ENCODE results near the gene MAPK4.
"Not testable (repeated sequence)": the region's sequence is repeated elsewhere in the genome, so short reads cannot be mapped to it uniquely, and the experiment has no call there.

Gene MAPK4

DNA sequence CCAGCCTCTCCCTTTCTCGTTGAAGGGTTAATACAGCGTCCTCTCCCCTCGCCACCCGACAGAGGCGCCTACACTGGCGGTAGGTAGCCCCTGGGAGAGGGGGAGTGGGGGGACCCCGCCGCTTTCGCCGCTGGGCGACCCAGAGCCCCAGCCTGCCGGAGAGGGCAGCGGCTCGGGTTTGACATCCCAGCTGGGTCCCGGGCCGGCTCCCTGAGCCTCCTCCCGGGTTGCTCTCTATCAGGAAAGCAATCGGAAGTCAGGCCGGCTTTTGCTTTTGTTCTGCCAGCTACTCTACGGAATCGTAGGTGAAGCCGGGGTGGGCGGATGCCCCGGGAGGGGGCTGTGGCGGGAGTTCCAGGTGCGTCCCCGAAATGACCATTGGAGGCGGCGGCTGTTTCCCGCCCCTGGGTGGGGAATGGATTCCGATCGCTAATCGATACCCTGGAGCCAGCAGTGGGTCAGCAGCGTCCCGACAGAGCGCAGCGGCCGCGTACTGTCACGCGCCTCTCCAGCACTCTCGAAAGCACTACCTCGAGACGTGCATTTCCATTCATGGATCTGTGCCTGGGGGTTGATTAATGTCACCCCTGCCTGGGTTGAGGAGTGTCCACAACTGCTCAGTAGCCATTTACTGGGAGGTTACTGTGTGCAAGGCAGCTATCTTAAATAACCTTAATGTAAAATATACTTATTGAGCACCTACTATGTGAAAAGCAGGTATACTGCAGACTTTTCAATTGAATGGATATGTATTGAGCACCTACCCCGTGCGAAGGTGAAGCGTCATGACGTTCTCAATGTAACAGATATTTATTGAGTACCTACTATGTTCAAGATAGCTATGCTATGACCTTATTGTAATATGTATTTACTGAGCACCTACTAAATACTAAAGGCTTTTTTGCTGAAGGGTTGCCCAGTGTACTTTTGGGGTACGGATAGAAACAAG, 1.1 kb downstream of the MAPK4 start:
- Mint-ChIP-seq H3K4me3 (no peak overlapping the region), H3K27me3 (peaks cover 63% of the 10 kb centered on the region), H3K9me3 (peaks cover 4% of the 10 kb centered on the region), H3K36me3 (ENCODE audit: low read depth) (no peaks in the 10 kb centered on the region), H3K4me1 (ENCODE audit: low read depth) (no peaks in the 10 kb centered on the region), H3K27ac (no peak overlapping the region)
- intact Hi-C loops (cut with micrococcal nuclease) = no loop called here

DNA sequence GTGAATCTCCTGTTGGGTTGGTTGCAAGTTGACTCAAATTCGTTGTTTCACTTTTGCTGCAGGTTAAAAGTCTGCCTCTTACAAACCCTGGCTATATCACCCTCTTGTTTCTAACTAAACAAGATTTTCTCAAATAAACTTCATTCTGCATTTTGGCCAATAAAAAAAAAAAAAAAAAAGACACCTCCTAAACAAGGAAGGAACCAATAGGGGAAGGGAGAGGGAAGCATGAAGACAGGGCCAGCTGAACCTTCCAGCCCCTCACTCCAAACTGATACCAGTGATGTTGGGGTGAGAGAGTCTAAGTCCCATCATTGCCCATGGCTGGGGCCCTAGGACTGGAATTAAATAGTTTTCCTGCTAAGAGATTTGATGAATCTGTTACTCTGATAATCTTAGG, 2.4 kb downstream of the MAPK4 start:
- peaks cover 56% of the 10 kb centered on the region for H3K27me3 Mint-ChIP-seq
- H3K9me3 Mint-ChIP-seq; H3K36me3 Mint-ChIP-seq (ENCODE audit: low read depth); H3K4me1 Mint-ChIP-seq (ENCODE audit: low read depth); H3K27ac Mint-ChIP-seq; intact Hi-C loops (cut with micrococcal nuclease); H3K4me3 Mint-ChIP-seq: not testable (repeated sequence)

- H3K27me3 Mint-ChIP-seq = peaks cover 52% of the 10 kb centered on the region
- H3K4me1 Mint-ChIP-seq (ENCODE audit: low read depth) = no peaks in the 10 kb centered on the region
- H3K9me3 Mint-ChIP-seq = no peaks in the 10 kb centered on the region
- H3K36me3 Mint-ChIP-seq (ENCODE audit: low read depth) = no peaks in the 10 kb centered on the region
- no peak overlapping the region for H3K27ac Mint-ChIP-seq
- intact Hi-C loops (cut with micrococcal nuclease) = no loop called here
- H3K4me3 Mint-ChIP-seq = no peak overlapping the region
These were observed 2.8 kb downstream of the MAPK4 start for GRCh38 chr18:50562686-50563085.

DNA sequence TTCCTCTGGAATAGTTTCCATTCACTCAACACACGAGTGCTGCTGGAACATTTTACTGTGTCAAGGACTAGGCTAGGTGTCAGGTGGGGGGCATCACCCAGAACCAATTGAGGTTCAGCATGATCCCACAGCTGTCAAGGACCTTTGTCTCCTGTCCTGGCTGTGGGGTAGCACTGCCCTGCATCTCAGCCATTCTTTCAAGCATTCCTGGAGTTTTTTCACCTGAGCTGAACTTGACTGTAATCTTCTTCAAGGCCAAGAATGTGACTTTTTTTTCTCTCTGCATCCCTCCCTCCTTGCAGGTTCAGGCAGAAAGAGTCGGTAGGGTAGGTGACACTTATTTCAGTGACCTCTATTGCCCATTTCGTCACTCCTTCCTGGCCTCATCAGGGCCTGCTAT, 3.5 kb downstream of the MAPK4 start:
- intact Hi-C loops (cut with micrococcal nuclease) = no loop called here
- Mint-ChIP-seq H3K27me3 (peaks cover 46% of the 10 kb centered on the region), H3K36me3 (ENCODE audit: low read depth) (no peaks in the 10 kb centered on the region), H3K4me1 (ENCODE audit: low read depth) (no peaks in the 10 kb centered on the region), H3K4me3 (no peak overlapping the region), H3K27ac (no peak overlapping the region), H3K9me3 (no peaks in the 10 kb centered on the region)

DNA sequence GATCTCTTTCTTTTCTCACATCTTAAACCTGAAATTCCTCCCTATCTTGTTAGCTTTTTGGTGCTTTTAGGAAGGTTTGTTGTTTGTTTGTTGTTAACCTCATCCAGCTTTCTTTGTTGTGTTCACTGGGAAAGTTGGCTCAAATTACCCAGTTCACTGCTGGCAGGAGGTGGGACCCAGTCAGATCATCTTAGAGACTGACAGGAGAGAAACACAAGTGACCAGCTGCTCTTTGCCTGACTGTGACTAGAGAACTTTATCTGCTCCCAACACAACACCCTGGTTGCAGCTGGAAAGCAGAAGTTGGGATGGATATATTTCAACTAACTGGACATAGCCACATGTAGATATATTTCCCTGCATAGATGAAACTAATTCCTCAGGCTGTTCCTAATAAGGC, 10.0 kb downstream of the MAPK4 start:
- H3K36me3 Mint-ChIP-seq (ENCODE audit: low read depth) = no peaks in the 10 kb centered on the region
- no peak overlapping the region for H3K4me3 Mint-ChIP-seq
- H3K27me3 Mint-ChIP-seq = no peaks in the 10 kb centered on the region
- H3K9me3 Mint-ChIP-seq = no peaks in the 10 kb centered on the region
- no peaks in the 10 kb centered on the region for H3K4me1 Mint-ChIP-seq (ENCODE audit: low read depth)
- H3K27ac Mint-ChIP-seq = no peak overlapping the region
- intact Hi-C loops (cut with micrococcal nuclease) = no loop called here

- no peaks in the 10 kb centered on the region for H3K36me3 Mint-ChIP-seq (ENCODE audit: low read depth)
- H3K4me1 Mint-ChIP-seq (ENCODE audit: low read depth) = no peaks in the 10 kb centered on the region
- intact Hi-C loops (cut with micrococcal nuclease) = no loop called here
- no peak overlapping the region for H3K27ac Mint-ChIP-seq
- no peak overlapping the region for H3K4me3 Mint-ChIP-seq
- no peaks in the 10 kb centered on the region for H3K27me3 Mint-ChIP-seq
- no peaks in the 10 kb centered on the region for H3K9me3 Mint-ChIP-seq
These were observed 11.7 kb downstream of the MAPK4 start for GRCh38 chr18:50571606-50572005.

DNA sequence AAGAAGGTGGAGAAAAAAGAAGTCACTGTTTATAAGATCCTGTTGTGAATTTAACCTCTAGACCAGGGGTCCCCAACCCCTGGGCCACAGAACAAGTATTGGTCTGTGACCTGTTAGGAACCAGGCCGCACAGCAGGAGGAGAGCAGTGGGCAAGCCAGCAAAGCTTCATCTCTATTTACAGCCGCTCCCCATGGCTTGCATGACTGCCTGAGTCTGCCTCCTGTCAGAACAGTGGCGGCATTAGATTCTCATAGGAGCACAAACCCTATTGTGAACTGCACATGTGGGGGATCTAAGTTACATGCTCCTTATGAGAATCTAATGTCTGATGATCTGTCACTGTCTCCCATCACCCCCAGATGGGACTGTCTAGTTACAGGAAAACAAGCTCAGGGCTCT, 13.3 kb downstream of the MAPK4 start:
- intact Hi-C loops (cut with micrococcal nuclease); H3K36me3 Mint-ChIP-seq (ENCODE audit: low read depth); H3K27me3 Mint-ChIP-seq; H3K9me3 Mint-ChIP-seq; H3K4me1 Mint-ChIP-seq (ENCODE audit: low read depth); H3K4me3 Mint-ChIP-seq; H3K27ac Mint-ChIP-seq: not testable (repeated sequence)

- intact Hi-C loops (cut with micrococcal nuclease) = no loop called here
- Mint-ChIP-seq H3K4me1 (ENCODE audit: low read depth) (no peaks in the 10 kb centered on the region), H3K9me3 (no peaks in the 10 kb centered on the region), H3K36me3 (ENCODE audit: low read depth) (no peaks in the 10 kb centered on the region), H3K27ac (no peak overlapping the region), H3K4me3 (no peak overlapping the region), H3K27me3 (peaks cover under 1% of the 10 kb centered on the region)
These were observed 13.8 kb downstream of the MAPK4 start for GRCh38 chr18:50573679-50574078.

GRCh38 chr18:50578030-50578429, 18.1 kb downstream of the MAPK4 start:
- Mint-ChIP-seq H3K9me3 (peaks cover 6% of the 10 kb centered on the region), H3K4me3 (no peak overlapping the region), H3K36me3 (ENCODE audit: low read depth) (no peaks in the 10 kb centered on the region), H3K27ac (no peak overlapping the region), H3K4me1 (ENCODE audit: low read depth) (no peaks in the 10 kb centered on the region), H3K27me3 (peaks cover 2% of the 10 kb centered on the region)
- intact Hi-C loops (cut with micrococcal nuclease) = no loop called here

- Mint-ChIP-seq H3K4me3 (no peak overlapping the region), H3K27ac (no peak overlapping the region), H3K4me1 (ENCODE audit: low read depth) (no peaks in the 10 kb centered on the region), H3K27me3 (peaks cover 2% of the 10 kb centered on the region), H3K9me3 (peaks cover 12% of the 10 kb centered on the region), H3K36me3 (ENCODE audit: low read depth) (no peaks in the 10 kb centered on the region)
- intact Hi-C loops (cut with micrococcal nuclease) = no loop called here
These were observed 18.8 kb downstream of the MAPK4 start for GRCh38 chr18:50578651-50579050.

DNA sequence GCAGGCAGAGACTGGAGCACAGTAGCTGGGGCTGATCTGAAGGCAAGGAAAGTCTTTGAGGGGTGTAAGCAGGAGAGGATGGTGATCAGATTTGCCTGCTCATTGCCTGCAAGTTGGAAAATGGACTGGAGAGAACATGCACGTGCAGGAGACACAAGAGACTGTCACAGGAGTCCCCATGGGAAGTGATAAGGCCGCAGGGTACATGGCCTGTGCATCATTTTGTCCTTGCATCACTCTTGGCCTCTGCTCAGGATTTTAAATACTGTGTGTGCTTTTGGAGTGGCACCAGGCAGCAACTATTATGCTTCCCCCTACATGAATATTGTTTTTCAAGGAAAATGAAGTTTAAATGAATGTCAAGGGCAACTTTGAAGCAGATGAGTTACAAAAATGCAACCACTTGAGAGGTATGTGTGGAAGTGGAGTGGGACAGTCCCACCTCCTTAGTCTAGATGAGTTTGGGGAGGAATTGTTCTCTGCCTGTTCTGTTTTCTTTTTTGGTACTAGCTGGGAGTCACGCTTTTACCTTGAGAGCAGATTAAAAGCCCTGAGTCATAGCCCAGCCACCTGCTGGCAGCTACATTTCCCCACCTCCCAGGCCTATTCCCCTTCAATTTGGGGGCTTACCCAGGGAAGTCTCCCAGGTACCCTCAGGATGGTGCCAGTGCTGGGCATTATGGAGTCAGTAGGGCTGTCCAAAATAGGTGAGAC, 19.3 kb downstream of the MAPK4 start:
- intact Hi-C loops (cut with micrococcal nuclease) = no loop called here
- no peak overlapping the region for H3K4me3 Mint-ChIP-seq

GRCh38 chr18:50581517-50581916, 21.6 kb downstream of the MAPK4 start:
- no peaks in the 10 kb centered on the region for H3K4me1 Mint-ChIP-seq (ENCODE audit: low read depth)
- peaks cover 14% of the 10 kb centered on the region for H3K9me3 Mint-ChIP-seq
- intact Hi-C loops (cut with micrococcal nuclease) = no loop called here
- no peaks in the 10 kb centered on the region for H3K36me3 Mint-ChIP-seq (ENCODE audit: low read depth)
- H3K27me3 Mint-ChIP-seq = peaks cover 2% of the 10 kb centered on the region
- H3K27ac Mint-ChIP-seq = no peak overlapping the region
- H3K4me3 Mint-ChIP-seq = no peak overlapping the region

More for the DNA sequence above, 19.3 kb downstream of the MAPK4 start:
- Mint-ChIP-seq H3K36me3 (ENCODE audit: low read depth) (no peaks in the 10 kb centered on the region), H3K4me1 (ENCODE audit: low read depth) (no peaks in the 10 kb centered on the region), H3K9me3 (peaks cover 14% of the 10 kb centered on the region), H3K27ac (no peak overlapping the region), H3K27me3 (peaks cover 2% of the 10 kb centered on the region)

- Mint-ChIP-seq H3K36me3 (ENCODE audit: low read depth) (no peaks in the 10 kb centered on the region), H3K4me1 (ENCODE audit: low read depth) (no peaks in the 10 kb centered on the region), H3K9me3 (peaks cover 14% of the 10 kb centered on the region), H3K4me3 (no peak overlapping the region), H3K27me3 (peaks cover 2% of the 10 kb centered on the region), H3K27ac (no peak overlapping the region)
- intact Hi-C loops (cut with micrococcal nuclease) = no loop called here
These were observed 22.6 kb downstream of the MAPK4 start for GRCh38 chr18:50582500-50582899.

DNA sequence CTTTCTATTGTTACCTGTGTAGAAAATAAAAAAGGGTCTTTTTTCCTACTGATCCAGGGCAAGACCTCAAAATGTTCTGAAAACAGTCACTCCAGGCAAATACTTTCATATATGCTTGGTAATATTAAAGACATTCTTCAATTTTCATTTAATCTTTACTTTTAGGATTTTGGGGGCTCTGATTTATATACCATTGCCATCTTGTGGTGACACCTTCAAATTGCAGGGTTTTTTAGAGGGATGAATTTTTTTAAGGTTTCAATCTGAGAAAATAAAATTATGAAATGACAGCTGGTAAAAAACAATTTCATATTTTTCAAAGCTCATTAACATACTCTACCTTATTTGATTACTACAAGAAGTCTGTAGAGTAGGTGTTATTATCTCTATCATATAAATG, 26.8 kb downstream of the MAPK4 start:
- H3K27ac Mint-ChIP-seq = no peak overlapping the region
- no peaks in the 10 kb centered on the region for H3K4me1 Mint-ChIP-seq (ENCODE audit: low read depth)
- intact Hi-C loops (cut with micrococcal nuclease) = no loop called here
- H3K36me3 Mint-ChIP-seq (ENCODE audit: low read depth) = no peaks in the 10 kb centered on the region
- H3K4me3 Mint-ChIP-seq = no peak overlapping the region
- H3K9me3 Mint-ChIP-seq = peaks cover 14% of the 10 kb centered on the region
- H3K27me3 Mint-ChIP-seq = no peaks in the 10 kb centered on the region
